Motor neuron (in vitro differentiated cells): ENCODE data around the gene C19orf73. TPM values are rescaled to one million over a fixed set of nuclear protein-coding genes. Genes with fewer than 3 reads are reported as not detected.
"Not testable (repeated sequence)": the region's sequence is repeated elsewhere in the genome, so short reads cannot be mapped to it uniquely, and the experiment has no call there.

Experiments
- ATAC-seq, 8 experiments: fragments of 200-7000 bp; cut with Tn5 transposase; replicated peaks in 6 of 8; 2 replicates each; pipeline ENCODE4 v1.8.0; 2021; ENCODE audit warnings: mild to moderate bottlenecking in 8 of 8, moderate library complexity in 8 of 8
- H3K27ac ChIP-seq, 2 donors: fragments of 250-450 bp; sonication (Bioruptor Pico); 2 replicates each; pipeline ENCODE4 v1.9.0; 2021; ENCODE audit warnings: antibody characterized with exemption in 2 of 2, mild to moderate bottlenecking in 2 of 2, moderate library complexity in 1 of 2
- H3K4me1 ChIP-seq, 2 donors: fragments of 250-450 bp; sonication (Bioruptor Pico); replicated peaks in 1 of 2; 2 replicates each; pipeline ENCODE4 v1.6.1; 2021; ENCODE audit warnings: antibody characterized with exemption in 2 of 2, mild to moderate bottlenecking in 2 of 2, moderate library complexity in 1 of 2
- H3K4me3 ChIP-seq, 5 donors: fragments of 250-450 bp; sonication (Bioruptor Pico); 2 replicates each; pipeline ENCODE4 v1.9.0; 2021; ENCODE audit warnings: antibody characterized with exemption in 5 of 5, mild to moderate bottlenecking in 5 of 5, moderate library complexity in 4 of 5
- WGBS, 10 experiments: fragments of 450-650 bp; shearing (Covaris generic); methylation state at CpG; one replicate each; pipeline ENCODE4 v1.0.0; 2022; 5-methylcytosine and 5-hydroxymethylcytosine counted together
- in situ Hi-C, 9 experiments: fragments of 400-800 bp; cut with MboI; loops; one replicate each; pipeline ENCODE4 v1.15.0; 2021; ENCODE audit warnings: low sequenced_read_pairs in 9 of 9, low pct_unique_long_range_greater_than_20kb in 2 of 9; ENCODE audit not compliant: unreplicated experiment in 9 of 9
- total RNA-seq, 8 experiments: library from RNA; unstranded; fragments of 300-600 nt; gene quantifications; 2 replicates each; pipeline versions ENCODE4 v1.2.3 to v1.2.4, GENCODE V29; 2022

C19orf73 gene
- total RNA-seq, 8 experiments from 2014 or later: 2.3 to 5.7 (median 3.4) TPM

GRCh38 chr19:49074869-49075268 lies 44.1 kb downstream of the C19orf73 start:
- in situ Hi-C loops: loop anchor here in 5 of 9 experiments (25.0 kb wide), 1 partner anchor 137 kb away; no protein-coding TSS in a partner anchor

GRCh38 chr19:49073514-49074378 lies 45.2 kb downstream of the C19orf73 start:
- no peak overlapping the region for H3K27ac ChIP-seq
- in situ Hi-C loops: no loop called here
- peaks cover 0 to 3% of the 10 kb centered on the region in 2 donors for H3K4me1 ChIP-seq
- 43 to 87% (median 63%) methylated on average over 3 to 9 of the region's 23 CpGs for WGBS, 10 experiments
- H3K4me3 ChIP-seq: no peak overlapping the region
- ATAC-seq: peak in 1 of 8 experiments; percentile 58

More at GRCh38 chr19:49074869-49075268, 44.1 kb downstream of the C19orf73 start:
- WGBS, 10 experiments: 0 to 100% methylated on average over 1 to 4 of the region's 9 CpGs; no CpG with 5 or more reads in 8 of the 10 experiments
- ATAC-seq, H3K27ac ChIP-seq, H3K4me3 ChIP-seq, H3K4me1 ChIP-seq: not testable (repeated sequence)

- H3K4me1 ChIP-seq: peaks cover 0 to 3% of the 10 kb centered on the region in 2 donors
- no peak overlapping the region for H3K27ac ChIP-seq
- in situ Hi-C loops: no loop called here
- WGBS, 10 experiments: 4 to 10% (median 5%) methylated on average over 2 to 12 of the region's 93 CpGs; no CpG with 5 or more reads in 7 of the 10 experiments
- H3K4me3 ChIP-seq: peak overlapping the region in 4 of 5 donors; percentile 12 to 21 (median 19)
- ATAC-seq: peak in 6 of 8 experiments; percentile 23 to 76 (median 66)
Measured at GRCh38 chr19:49071860-49072547, 46.9 kb downstream of the C19orf73 start.

GRCh38 chr19:49070416-49070815 lies 48.5 kb downstream of the C19orf73 start:
- no peak for ATAC-seq
- 75 to 100% (median 95%) methylated on average over 2 to 13 of the region's 21 CpGs; no CpG with 5 or more reads in 5 of the 10 experiments for WGBS, 10 experiments
- H3K4me1 ChIP-seq: peaks cover 0 to 4% of the 10 kb centered on the region in 2 donors
- in situ Hi-C loops: no loop called here
- H3K4me3 ChIP-seq: no peak overlapping the region
- H3K27ac ChIP-seq: no peak overlapping the region

GRCh38 chr19:49069026-49069425 lies 49.9 kb downstream of the C19orf73 start:
- no peak for ATAC-seq
- Histone ChIP-seq H3K27ac (no peak overlapping the region), H3K4me1 (peaks cover 7 to 9% of the 10 kb centered on the region in 2 donors), H3K4me3 (no peak overlapping the region)
- in situ Hi-C loops: no loop called here
- 71 to 100% (median 82%) methylated on average over 2 to 7 of the region's 9 CpGs; no CpG with 5 or more reads in 4 of the 10 experiments for WGBS, 10 experiments

Other genes starting within 250 kb of the C19orf73 start
- 100 to 1,000 TPM in 1 of 8 experiments, 10 to 100 TPM in 7; 35.2 to 157 (median 68.6) TPM for gene PPP1R15A, start 246.7 kb downstream of the C19orf73 start, total RNA-seq
- gene TULP2, start 220.4 kb downstream of the C19orf73 start, total RNA-seq: 1 to 10 TPM in 1 of 8 experiments, under 1 TPM in 1, not detected in 6; 0.52 to 2.2 TPM
- gene NUCB1, start 218.8 kb downstream of the C19orf73 start, total RNA-seq: 100 to 1,000 TPM in 4 of 8 experiments, 10 to 100 TPM in 4; 60.2 to 309 (median 107) TPM
- under 1 TPM in 5 of 8 experiments, not detected in 3; 0.32 to 0.81 (median 0.50) TPM for gene DHDH, start 185.4 kb downstream of the C19orf73 start, total RNA-seq
- 100 to 1,000 TPM in 4 of 8 experiments, 10 to 100 TPM in 4; 36.9 to 172 (median 97.8) TPM for gene BAX, start 164.3 kb downstream of the C19orf73 start, total RNA-seq
- over 10,000 TPM in 1 of 8 experiments, 1,000 to 10,000 TPM in 7; 1,251 to 10,826 (median 2,578) TPM for gene FTL, start 153.8 kb downstream of the C19orf73 start, total RNA-seq
- 10 to 100 TPM; 13.0 to 72.5 (median 18.3) TPM for gene GYS1, start 125.8 kb downstream of the C19orf73 start, total RNA-seq
- gene RUVBL2, start 125.3 kb downstream of the C19orf73 start, total RNA-seq: 100 to 1,000 TPM; 113 to 181 (median 145) TPM
- 1 to 10 TPM in 4 of 8 experiments, under 1 TPM in 1, not detected in 3; 0.88 to 2.9 (median 1.3) TPM for gene LHB, start 102.1 kb downstream of the C19orf73 start, total RNA-seq
- under 1 TPM in 3 of 8 experiments, not detected in 5; 0.47 to 0.70 (median 0.49) TPM for gene CGB3, start 94.8 kb downstream of the C19orf73 start, total RNA-seq
- not detected for gene CGB2, start 87.3 kb downstream of the C19orf73 start, total RNA-seq
- gene CGB1, start 82.2 kb downstream of the C19orf73 start, total RNA-seq: not detected
- gene CGB5, start 75.3 kb downstream of the C19orf73 start, total RNA-seq: under 1 TPM in 1 of 8 experiments, not detected in 7; 0.76 TPM
- gene CGB8, start 70.0 kb downstream of the C19orf73 start, total RNA-seq: under 1 TPM in 4 of 8 experiments, not detected in 4; 0.27 to 0.76 (median 0.33) TPM
- 1 to 10 TPM in 1 of 8 experiments, under 1 TPM in 6, not detected in 1; 0.11 to 1.0 (median 0.36) TPM for gene CGB7, start 61.4 kb downstream of the C19orf73 start, total RNA-seq
- gene NTF4, start 54.3 kb downstream of the C19orf73 start, total RNA-seq: 1 to 10 TPM in 1 of 8 experiments, under 1 TPM in 1, not detected in 6; 0.52 to 1.0 TPM
- gene KCNA7, start 46.4 kb downstream of the C19orf73 start, total RNA-seq: under 1 TPM in 7 of 8 experiments, not detected in 1; 0.05 to 0.62 (median 0.15) TPM
- gene SNRNP70, start 33.7 kb downstream of the C19orf73 start, total RNA-seq: 100 to 1,000 TPM; 101 to 312 (median 157) TPM
- gene LIN7B, start 4.8 kb downstream of the C19orf73 start, total RNA-seq: 10 to 100 TPM in 5 of 8 experiments, 1 to 10 TPM in 3; 2.0 to 65.1 (median 24.4) TPM
- 10 to 100 TPM in 7 of 8 experiments, 1 to 10 TPM in 1; 4.7 to 52.5 (median 23.5) TPM for gene PPFIA3, start 401 bp upstream of the C19orf73 start, total RNA-seq
- gene HRC, start 36.3 kb upstream of the C19orf73 start, total RNA-seq: 10 to 100 TPM in 4 of 8 experiments, 1 to 10 TPM in 3, under 1 TPM in 1; 0.81 to 55.7 (median 12.3) TPM
- 10 to 100 TPM in 7 of 8 experiments, 1 to 10 TPM in 1; 7.0 to 46.8 (median 16.4) TPM for gene TRPM4, start 38.6 kb upstream of the C19orf73 start, total RNA-seq
- 1 to 10 TPM in 4 of 8 experiments, under 1 TPM in 4; 0.51 to 2.4 (median 1.1) TPM for gene SLC6A16, start 206.0 kb upstream of the C19orf73 start, total RNA-seq
- 10 to 100 TPM in 5 of 8 experiments, 1 to 10 TPM in 3; 2.8 to 40.2 (median 11.4) TPM for gene CD37, start 216.3 kb upstream of the C19orf73 start, total RNA-seq
- gene TEAD2, start 243.3 kb upstream of the C19orf73 start, total RNA-seq: 10 to 100 TPM in 6 of 8 experiments, 1 to 10 TPM in 2; 6.0 to 78.1 (median 14.2) TPM
- 1 to 10 TPM in 4 of 8 experiments, under 1 TPM in 2, not detected in 2; 0.38 to 5.2 (median 1.4) TPM for gene DKKL1, start 244.7 kb upstream of the C19orf73 start, total RNA-seq